OCI-LY7 (cell line): ENCODE measurements around the gene WDR18. TPM values are rescaled to one million over a fixed set of nuclear protein-coding genes. Genes with fewer than 3 reads are reported as not detected.

Experiments
- BruUV-seq: library from RNA; stranded (reverse); fragments of 400-500 nt; replicated peaks from 2 replicates; lab custom pipeline; 2021; lab: Mats Ljungman, UMichigan
- CTCF ChIA-PET: fragments of 300-600 bp; sonication (Branson Sonifier 250); formaldehyde crosslinking; loops from one replicate; lab custom pipeline; 2022; ENCODE audit warnings: antibody characterized with exemption; ENCODE audit not compliant: unreplicated experiment; lab: Charles Lee
- POLR2A ChIA-PET: fragments of 300-600 bp; sonication (Branson Sonifier 250); formaldehyde crosslinking; loops from one replicate; lab custom pipeline; 2022; ENCODE audit warnings: antibody characterized with exemption; lab: Charles Lee
- DNase-seq: peaks from one replicate; pipeline ENCODE4 v3.0.0-alpha.2; 2015; ENCODE audit warnings: low spot score
- H2AFZ ChIP-seq: fragments of 200-600 bp; sonication (generic), shearing (Covaris generic); 2 replicates; pipeline ENCODE4 v1.6.1; 2014; ENCODE audit warnings: mild to moderate bottlenecking, antibody characterized with exemption, low read length, moderate library complexity
- H3K27ac ChIP-seq: fragments of 200-600 bp; sonication (generic); 2 replicates; pipeline ENCODE4 v1.5.1; 2014; ENCODE audit warnings: mixed run types, low read depth, mild to moderate bottlenecking, moderate library complexity, low read length, inconsistent platforms; ENCODE audit not compliant: poor library complexity, severe bottlenecking
- H3K36me3 ChIP-seq: fragments of 200-600 bp; sonication (generic); 2 replicates; pipeline ENCODE4 v1.6.1; 2014; ENCODE audit warnings: mild to moderate bottlenecking, antibody characterized with exemption, low read length, moderate library complexity, mixed read lengths; ENCODE audit not compliant: insufficient read depth
- H3K4me1 ChIP-seq: fragments of 200-600 bp; sonication (generic); 2 replicates; pipeline ENCODE4 v1.5.1; 2014; ENCODE audit warnings: mild to moderate bottlenecking, low read length; ENCODE audit not compliant: insufficient read depth, poor library complexity, severe bottlenecking
- H3K4me2 ChIP-seq: fragments of 200-600 bp; sonication (generic); 2 replicates; pipeline ENCODE4 v1.6.1; 2014; ENCODE audit warnings: mild to moderate bottlenecking, low read length
- H3K4me3 ChIP-seq: fragments of 200-600 bp; sonication (generic); 2 replicates; pipeline ENCODE4 v1.5.1; 2014; ENCODE audit warnings: mild to moderate bottlenecking, low read depth, low read length; ENCODE audit not compliant: poor library complexity, severe bottlenecking
- H3K79me2 ChIP-seq: fragments of 200-600 bp; sonication (generic); 2 replicates; pipeline ENCODE4 v1.6.1; 2016; ENCODE audit warnings: low read depth, mild to moderate bottlenecking, low read length, moderate library complexity, mixed read lengths; ENCODE audit not compliant: insufficient read depth
- H3K9me2 ChIP-seq: fragments of 200-600 bp; sonication (generic); 2 replicates; pipeline ENCODE4 v1.6.1; 2016; ENCODE audit warnings: mild to moderate bottlenecking, low read length, mixed read lengths; ENCODE audit not compliant: insufficient read depth
- H3K9me3 ChIP-seq: fragments of 200-600 bp; sonication (generic); 2 replicates; pipeline ENCODE4 v1.6.1; 2014; ENCODE audit warnings: mild to moderate bottlenecking, mixed run types, low read length, mixed read lengths
- H4K20me1 ChIP-seq: fragments of 200-600 bp; sonication (generic); 2 replicates; pipeline ENCODE4 v1.6.1; 2014; ENCODE audit warnings: mild to moderate bottlenecking, antibody characterized with exemption, low read length, moderate library complexity, mixed read lengths; ENCODE audit not compliant: insufficient read depth
- CTCF ChIP-seq: fragments of 200-600 bp; sonication (generic); conservative IDR thresholded peaks from 2 replicates; pipeline ENCODE4 v1.5.1; 2014; ENCODE audit warnings: mild to moderate bottlenecking, antibody characterized with exemption, low read length, moderate library complexity, mixed read lengths
- EZH2phosphoT487 ChIP-seq: fragments of 200-600 bp; sonication (generic); IDR thresholded peaks from 2 replicates; pipeline ENCODE4 v1.6.1; 2018; ENCODE audit warnings: low read depth, borderline replicate concordance, mild to moderate bottlenecking, mixed run types, antibody characterized with exemption, low read length, moderate library complexity, mixed read lengths
- intact Hi-C: fragments of 100-400 bp; cut with micrococcal nuclease; formaldehyde crosslinking; loops from one replicate; pipeline ENCODE4 v1.10.0; 2022; ENCODE audit not compliant: unreplicated experiment
- total RNA-seq, 2 experiments: library from RNA; depleted of rRNA in 1 of 2; stranded (reverse); fragments of >200 nt in 1 of 2; shearing (Covaris generic) in 1 of 2; gene quantifications; 2 replicates each; pipeline ENCODE4 v1.2.3, GENCODE V29; 2014 to 2022

WDR18 gene
- total RNA-seq, 2 experiments from 2014 or later, result 51.4 to 74.7 TPM

GRCh38 chr19:1027650-1028061, 43.5 kb downstream of the WDR18 start:
- CTCF ChIA-PET, result no interaction called here
- no TSS peak for BruUV-seq
- no peaks in the 10 kb centered on the region for H3K9me2 ChIP-seq
- H4K20me1 ChIP-seq, result no peaks in the 10 kb centered on the region
- peak overlapping the region; percentile 99 for H3K4me2 ChIP-seq
- no peak for TF ChIP-seq CTCF
- TF ChIP-seq EZH2phosphoT487, result no peak
- DNase-seq, result peak; percentile 39
- H3K27ac ChIP-seq, result peak overlapping the region; percentile 77
- H3K9me3 ChIP-seq, result no peaks in the 10 kb centered on the region
- peaks cover 37% of the 10 kb centered on the region for H3K4me1 ChIP-seq
- no peak overlapping the region for H2AFZ ChIP-seq
- H3K36me3 ChIP-seq, result peaks cover 18% of the 10 kb centered on the region
- intact Hi-C loops, result loop anchor here (2.0 to 10.0 kb wide), 2 partner anchors 13 to 237 kb away; partner anchors contain the start of genes ABCA7 and CIRBP
- H3K79me2 ChIP-seq, result peaks cover 23% of the 10 kb centered on the region
- H3K4me3 ChIP-seq, result peak overlapping the region; percentile 88
- POLR2A ChIA-PET, result interaction anchor here (1.7 to 2.7 kb wide), 3 partner anchors 12 to 48 kb away, joined by 5 to 15 read pairs (median 6); partner anchors contain the start of genes ABCA7 and ARHGAP45

GRCh38 chr19:1028062-1028926, 44.1 kb downstream of the WDR18 start:
- intact Hi-C loops, result loop anchor here (10.0 kb wide), 1 partner anchor 237 kb away; the partner anchor contains the start of gene CIRBP
- POLR2A ChIA-PET, result interaction anchor here (1.7 to 2.7 kb wide), 2 partner anchors 12 to 39 kb away, joined by 5 to 15 read pairs; partner anchors contain the start of genes ABCA7 and ARHGAP45
- CTCF ChIA-PET, result interaction anchor here (1.0 kb wide), 1 partner anchor 11 kb away, joined by 3 read pairs; no protein-coding TSS in a partner anchor
- Histone ChIP-seq H3K4me2 (peak overlapping the region; percentile 99), H3K36me3 (peaks cover 24% of the 10 kb centered on the region), H3K27ac (peak overlapping the region; percentile 77), H4K20me1 (no peaks in the 10 kb centered on the region), H3K9me2 (no peaks in the 10 kb centered on the region), H3K4me1 (peaks cover 32% of the 10 kb centered on the region), H3K9me3 (no peaks in the 10 kb centered on the region), H3K79me2 (peaks cover 23% of the 10 kb centered on the region), H2AFZ (no peak overlapping the region), H3K4me3 (peak overlapping the region; percentile 88)
- TF ChIP-seq CTCF (no peak), EZH2phosphoT487 (no peak)
- DNase-seq, result peak; percentile 82
- BruUV-seq, result no TSS peak
